SH-SY5Y (cell line): Measurements from ENCODE around the gene EBF3.

ENCODE experiments used
- GATA2 ChIP-seq: IDR thresholded peaks from 2 replicates; pipeline ENCODE4 v1.6.1; 2011; ENCODE audit warnings: mild to moderate bottlenecking, low read depth, low read length
- GATA3 ChIP-seq: IDR thresholded peaks from 2 replicates; pipeline ENCODE4 v1.6.1; 2011; ENCODE audit warnings: low read depth, mild to moderate bottlenecking, low read length, moderate library complexity

DNA sequence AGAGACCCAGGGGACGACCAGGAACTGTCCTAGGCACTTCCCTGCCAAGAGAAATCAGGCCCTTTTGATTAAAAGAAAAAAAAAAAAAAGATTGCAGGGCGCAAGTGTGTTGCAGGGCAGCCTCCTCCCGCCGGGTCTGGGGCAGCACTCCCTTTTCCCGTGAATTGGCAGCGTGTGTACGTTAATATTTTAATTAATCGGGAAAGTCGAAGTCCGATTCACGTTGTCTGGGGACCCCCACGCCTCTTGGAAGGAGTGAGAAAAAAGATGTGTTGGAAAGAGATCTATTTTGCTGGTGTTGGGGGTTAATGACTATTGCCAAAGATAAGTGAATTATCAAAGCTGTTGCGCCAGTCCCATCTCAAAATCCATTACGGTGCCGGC, 1.3 kb upstream of the EBF3 start:
- TF ChIP-seq GATA2, result no peak
- no peak for TF ChIP-seq GATA3
